Measurements from ENCODE around the gene PLA2G2F.

PLA2G2F gene, protein sequence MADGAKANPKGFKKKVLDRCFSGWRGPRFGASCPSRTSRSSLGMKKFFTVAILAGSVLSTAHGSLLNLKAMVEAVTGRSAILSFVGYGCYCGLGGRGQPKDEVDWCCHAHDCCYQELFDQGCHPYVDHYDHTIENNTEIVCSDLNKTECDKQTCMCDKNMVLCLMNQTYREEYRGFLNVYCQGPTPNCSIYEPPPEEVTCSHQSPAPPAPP

DNA sequence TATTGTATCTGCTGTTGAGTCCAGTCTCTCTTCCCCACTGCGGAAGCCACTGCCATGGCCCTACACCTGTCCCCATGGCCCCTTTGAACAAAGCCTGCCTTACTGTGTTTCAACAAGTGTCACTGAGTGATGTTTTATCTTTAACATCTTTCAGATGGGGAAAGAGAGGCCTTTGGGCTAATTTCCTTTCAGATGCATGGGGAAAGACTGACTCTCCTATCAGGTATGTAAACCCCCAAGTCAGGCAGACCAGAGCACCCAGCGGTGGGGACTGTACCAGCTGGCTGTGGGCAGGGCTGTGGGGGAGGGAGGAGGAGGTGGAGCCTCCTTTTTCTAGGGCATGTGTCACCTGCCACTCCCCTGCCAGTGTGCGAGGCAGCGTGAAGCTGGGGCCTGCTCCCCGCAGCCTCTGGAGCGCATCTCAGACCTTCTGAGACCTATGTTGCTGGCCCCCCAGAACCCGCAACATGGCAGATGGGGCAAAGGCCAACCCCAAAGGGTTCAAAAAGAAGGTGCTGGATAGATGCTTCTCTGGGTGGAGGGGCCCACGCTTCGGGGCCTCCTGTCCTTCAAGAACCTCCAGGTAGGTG lies at the start of gene PLA2G2F:
Gene PLA2G2F, plus strand, starts transcription at position 363 of the 590 bp plus-strand sequence. Its CDS starts 105 bp downstream, at position 468.
- DNase-seq (ENCODE audit: low spot score), result no peak

DNA sequence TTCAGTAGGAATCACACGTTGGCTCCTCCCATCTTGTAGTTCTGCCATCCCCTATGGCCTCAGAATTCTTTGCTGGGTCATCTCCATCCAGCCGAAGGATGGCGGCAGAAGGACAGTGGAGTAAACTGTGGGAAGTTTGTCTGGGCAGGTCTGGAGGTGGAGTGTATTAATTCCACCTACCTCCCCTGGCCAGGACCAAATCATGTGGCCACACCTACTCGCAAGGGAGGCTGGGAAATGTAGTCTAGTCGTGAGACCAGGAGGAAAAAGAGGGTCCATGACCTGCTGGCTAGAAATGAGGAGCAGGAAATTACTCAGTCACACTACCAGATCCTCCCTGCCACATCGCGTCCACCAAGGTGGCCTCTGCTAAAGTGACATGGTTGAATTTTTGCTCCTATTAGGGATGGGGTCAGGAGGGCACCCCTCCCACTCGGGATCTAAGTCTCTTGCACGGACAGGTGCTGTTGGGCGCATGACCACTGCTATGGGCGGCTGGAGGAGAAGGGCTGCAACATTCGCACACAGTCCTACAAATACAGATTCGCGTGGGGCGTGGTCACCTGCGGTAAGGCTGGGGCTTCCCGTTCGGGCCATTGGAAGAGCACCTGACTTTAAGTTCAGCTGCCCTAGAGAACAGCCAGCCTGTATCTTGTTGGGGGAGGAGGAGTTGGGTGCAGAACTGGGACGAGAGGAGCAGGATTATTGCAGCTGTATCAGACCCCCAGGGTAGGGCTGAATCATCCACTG lies 49.6 kb upstream of the PLA2G2F start:
- no peak for DNase-seq (ENCODE audit: low spot score)

DNA sequence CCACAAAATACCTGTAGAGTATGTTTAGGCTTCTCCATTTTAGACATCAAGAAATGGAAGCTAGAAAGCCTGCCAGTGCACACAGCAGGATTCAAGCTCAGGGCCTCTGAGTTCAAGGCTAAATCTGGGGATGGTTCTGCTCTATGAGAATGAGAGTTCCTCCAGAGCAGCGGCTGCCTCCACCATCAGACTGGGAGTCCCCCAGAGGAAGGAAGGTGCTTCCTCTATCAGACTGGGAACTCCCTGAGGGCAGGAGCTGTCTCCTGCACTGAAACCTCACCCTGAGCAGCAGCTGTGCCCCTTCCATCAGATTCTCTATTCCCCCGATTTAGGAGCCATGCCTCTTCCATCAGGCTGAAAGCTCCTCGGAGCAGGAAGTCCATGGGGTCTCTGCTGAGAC lies 49.0 kb upstream of the PLA2G2F start:
- no peak for DNase-seq (ENCODE audit: low spot score)

DNA sequence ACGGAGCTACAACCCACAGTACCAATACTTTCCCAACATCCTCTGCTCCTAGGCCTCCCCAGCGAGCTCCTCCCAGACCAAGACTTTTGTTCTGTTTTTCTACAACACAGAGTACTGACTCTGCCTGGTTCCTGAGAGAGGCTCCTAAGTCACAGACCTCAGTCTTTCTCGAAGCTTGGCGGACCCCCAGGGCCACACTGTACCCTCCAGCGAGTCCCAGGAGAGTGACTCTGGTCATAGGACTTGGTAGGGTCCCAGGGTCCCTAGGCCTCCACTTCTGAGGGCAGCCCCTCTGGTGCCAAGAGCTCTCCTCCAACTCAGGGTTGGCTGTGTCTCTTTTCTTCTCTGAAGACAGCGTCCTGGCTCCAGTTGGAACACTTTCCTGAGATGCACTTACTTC lies 48.5 kb upstream of the PLA2G2F start:
- DNase-seq (ENCODE audit: low spot score), result no peak

DNA sequence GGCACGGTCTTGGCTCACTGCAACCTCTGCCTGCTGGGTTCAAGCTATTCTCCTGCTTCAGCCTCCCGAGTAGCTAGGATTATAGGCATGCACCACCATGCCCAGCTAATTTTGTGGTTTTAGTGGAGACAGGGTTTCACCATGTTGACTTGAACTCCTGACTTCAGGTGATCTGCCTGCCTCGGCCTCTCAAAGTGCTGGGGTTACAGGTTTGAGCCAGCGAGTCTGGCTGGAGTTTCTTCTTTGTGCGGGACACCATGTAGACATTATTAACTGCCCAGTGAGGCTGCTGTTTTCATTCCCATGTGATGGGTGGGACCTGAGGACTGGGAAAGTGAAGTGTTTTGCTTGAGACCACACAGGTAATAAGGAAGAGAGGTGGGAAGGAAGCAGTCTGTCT lies 45.8 kb upstream of the PLA2G2F start:
- no peak for DNase-seq (ENCODE audit: low spot score)

DNA sequence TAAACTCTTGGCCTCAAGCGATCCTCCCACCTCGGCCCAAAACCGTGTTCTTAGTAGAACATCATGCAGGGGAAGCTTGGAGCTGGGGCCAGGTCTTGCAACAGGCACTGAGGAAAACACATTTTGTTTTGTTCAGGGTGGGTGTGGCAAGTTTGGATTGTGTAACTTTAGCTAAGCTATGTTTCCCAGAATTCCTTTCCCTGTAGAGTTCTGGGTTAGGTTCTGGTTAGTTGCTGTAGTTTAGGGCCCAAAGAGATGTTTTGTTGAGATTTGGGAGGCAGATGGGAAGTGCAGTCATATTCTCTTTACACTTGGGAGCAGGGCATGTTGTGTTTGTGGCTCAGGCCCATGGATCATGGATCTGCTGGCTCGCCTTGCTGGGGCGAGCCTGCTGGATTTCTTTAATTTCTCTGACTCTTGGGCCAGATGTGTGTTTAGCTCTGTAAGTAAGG lies 45.2 kb upstream of the PLA2G2F start:
- DNase-seq (ENCODE audit: low spot score), result no peak

DNA sequence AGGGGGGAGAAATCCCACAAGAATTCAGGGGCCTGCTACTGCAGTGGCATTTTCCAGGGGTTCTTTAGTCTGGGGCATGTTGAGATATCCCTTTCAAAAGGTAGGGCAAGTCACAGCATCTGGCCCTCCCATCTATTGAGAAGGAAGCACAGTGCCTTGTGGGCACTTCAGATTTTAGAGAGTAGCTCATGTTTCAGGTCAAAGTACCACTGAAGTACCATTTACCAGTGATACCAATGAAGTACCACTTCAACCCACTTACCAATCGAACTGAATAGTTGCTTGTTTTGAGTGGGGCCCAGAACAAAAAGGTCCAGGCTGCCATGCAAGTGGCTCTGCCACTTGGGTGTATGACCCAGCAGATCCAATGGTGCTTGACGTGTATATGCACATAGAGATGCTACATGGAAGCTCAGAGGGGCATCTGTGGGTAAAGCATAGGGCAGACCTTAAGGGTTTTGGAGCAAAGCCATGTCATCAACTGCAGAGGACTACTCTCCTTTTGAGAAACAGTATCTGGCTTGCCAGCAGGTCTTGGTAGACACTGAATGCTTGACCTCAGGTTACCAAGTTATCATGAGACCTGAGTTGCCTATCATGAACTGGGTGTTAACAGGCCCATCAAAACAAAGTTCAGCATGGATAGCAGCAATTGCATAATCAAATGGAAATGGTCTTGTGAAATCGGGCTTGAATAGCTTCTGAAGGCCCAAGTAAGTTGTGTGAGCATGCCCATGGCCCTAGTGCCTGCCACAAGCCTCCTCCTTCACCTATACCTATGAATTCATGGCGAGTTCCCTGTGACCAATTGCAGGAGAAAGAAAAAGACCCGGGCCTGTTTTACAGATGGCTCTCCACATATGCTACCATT lies 43.3 kb upstream of the PLA2G2F start:
- DNase-seq (ENCODE audit: low spot score), result no peak

DNA sequence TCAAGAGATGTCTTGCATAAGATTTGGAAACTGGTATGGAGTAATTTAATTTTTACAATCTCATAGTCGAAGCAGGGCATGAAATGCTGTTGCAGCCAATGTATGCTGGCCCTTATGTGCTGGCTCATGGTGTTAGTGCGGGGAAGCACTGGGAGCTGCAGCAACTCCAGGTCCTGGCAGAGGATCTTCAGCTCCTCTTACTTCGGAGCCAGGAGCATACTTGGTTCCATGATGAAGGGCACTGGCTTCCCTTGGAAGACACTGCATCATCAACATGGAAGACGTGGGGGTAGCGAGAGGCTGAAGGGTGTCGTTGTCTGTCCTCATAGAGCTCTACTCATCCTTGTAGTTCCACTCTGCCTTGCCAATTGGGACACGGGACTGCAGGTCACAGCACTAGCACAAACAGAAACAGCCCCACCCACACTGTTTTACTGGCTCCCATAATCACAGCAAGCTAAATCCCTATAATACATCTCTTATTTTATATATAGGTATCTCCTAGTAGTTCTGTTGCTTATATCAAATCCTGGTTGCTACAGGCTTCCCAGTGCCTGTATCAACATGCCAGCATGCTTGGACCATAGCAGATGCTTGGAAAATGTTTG lies 42.2 kb upstream of the PLA2G2F start:
- DNase-seq (ENCODE audit: low spot score), result no peak

DNA sequence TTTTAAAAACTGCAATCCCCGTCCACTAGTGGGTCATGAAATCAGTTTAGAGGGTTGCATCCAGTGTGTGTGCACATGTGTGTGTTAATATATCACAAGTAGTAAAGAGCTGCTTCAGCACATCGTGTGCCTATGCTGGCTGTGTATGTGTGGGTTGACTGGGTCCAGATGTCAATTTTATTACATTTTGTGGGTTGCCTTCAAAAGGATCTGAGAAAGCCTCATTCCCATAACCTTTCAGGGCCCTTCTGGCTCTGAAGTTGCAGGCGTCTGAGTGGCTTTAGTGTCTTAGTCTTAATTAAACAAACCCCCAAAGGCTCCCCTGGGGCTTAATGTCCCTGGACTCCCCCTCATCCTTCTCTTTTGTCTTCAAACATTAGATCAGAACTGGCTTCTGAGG lies 39.6 kb upstream of the PLA2G2F start:
- DNase-seq (ENCODE audit: low spot score), result no peak

DNA sequence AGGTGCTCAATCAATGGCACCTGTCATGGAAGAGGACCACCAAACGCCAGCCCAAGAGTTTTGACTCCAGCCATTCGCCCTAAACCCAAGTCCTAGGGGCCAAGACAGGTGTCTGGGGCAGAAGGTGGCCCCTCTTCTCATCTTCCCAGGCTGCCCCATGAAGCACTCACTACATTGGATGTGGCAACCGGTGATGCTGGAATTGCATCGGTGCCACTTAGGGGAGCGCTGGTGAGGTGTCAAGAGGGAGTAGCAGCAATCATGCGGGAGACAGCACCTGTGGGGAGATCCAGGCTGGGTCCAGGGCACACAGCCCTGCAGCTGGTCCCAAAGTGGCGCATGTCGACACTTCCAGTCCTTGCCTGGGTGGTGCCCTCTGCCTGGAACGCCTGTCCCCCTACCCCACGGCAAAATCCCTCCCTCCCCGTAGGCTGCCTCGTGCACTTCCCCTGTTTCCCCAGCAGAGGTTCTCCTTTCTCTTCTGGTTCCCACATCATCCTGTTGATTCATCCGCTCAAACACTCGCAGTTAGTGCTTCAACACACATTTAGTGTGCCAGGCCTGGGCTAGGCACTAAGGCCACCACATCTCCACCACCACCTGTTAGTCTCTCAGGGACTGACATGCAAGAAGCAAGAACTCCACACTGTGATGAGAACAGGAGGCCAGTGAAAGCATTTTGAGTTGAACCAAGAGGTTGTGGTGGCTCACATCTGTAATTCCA lies 38.3 kb upstream of the PLA2G2F start:
- DNase-seq (ENCODE audit: low spot score), result no peak

DNA sequence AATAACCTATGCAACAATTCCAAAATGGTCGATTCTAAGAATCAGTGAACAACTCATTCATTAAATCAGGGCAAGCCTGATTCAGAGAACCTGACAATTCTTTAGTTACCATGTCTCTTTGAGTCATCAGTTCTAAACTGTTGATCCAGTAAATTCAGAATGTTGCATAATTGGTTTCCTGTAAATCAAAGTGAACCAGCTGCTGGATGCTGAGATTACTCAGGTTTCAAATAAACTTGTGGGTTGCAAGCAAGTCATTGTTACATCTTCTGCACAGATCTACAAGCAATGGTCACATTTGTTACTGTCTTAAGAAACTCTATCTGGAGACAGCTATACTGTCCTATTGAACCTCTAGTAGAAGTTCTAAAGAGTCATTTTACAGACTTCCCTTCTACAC lies 36.2 kb upstream of the PLA2G2F start:
- DNase-seq (ENCODE audit: low spot score), result no peak

DNA sequence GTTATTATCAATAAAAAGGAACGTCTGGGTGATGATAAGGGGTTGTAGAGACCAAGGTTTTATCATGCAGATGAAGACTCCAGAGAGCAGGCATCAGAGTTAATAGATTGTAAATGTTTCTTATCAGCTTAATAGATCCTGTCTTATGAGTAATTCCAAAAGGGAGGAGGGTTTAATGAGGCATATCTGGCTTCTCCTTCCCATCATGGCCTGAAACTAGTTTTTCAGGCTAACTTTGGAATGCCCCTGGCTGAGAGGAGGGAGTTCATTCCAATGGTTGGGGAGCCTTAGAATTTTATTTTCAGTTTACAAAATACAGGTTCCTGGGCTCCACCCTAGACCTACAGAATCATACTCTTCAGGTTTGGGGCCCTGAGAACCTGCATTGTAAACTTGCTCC lies 33.3 kb upstream of the PLA2G2F start:
- DNase-seq (ENCODE audit: low spot score), result no peak

DNA sequence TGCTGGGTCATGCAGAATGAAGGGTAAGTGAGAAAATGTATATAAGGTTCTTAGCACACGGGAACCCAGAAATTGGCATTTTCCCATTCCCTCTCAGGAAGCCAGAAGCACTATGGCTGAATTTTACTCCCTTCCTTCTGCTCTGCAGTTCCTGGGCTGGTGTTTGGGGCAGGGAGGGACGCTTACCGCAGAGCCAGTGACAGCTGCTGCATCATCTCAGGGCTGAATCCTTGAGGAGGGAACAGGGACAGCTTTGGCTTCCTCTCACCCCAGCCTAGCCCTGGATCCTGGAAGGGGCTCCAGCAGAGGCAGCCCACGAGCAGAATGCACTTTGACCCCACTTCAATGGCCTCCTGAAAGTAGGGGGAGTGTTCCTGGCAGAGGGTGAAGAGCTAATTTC lies 31.8 kb upstream of the PLA2G2F start:
- DNase-seq (ENCODE audit: low spot score), result no peak

DNA sequence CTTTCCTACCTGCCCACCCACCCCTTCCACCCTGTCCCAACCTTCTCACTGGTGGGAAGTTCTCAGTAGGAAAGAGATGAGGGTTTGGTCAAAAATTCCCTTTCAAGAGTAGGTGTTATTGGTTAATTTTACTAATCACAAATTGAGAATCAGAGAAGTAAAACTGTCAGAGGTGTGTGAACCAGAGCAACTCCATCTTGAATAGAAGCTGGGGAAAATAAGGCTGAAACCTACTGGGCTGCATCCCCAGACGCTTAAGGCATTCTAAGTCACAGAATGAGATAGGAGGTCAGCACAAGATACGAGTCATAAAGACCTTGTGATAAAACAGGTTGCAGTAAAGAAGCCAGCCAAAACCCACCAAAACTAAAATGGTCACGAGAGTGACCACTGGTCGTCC lies 31.3 kb upstream of the PLA2G2F start:
- no peak for DNase-seq (ENCODE audit: low spot score)

DNA sequence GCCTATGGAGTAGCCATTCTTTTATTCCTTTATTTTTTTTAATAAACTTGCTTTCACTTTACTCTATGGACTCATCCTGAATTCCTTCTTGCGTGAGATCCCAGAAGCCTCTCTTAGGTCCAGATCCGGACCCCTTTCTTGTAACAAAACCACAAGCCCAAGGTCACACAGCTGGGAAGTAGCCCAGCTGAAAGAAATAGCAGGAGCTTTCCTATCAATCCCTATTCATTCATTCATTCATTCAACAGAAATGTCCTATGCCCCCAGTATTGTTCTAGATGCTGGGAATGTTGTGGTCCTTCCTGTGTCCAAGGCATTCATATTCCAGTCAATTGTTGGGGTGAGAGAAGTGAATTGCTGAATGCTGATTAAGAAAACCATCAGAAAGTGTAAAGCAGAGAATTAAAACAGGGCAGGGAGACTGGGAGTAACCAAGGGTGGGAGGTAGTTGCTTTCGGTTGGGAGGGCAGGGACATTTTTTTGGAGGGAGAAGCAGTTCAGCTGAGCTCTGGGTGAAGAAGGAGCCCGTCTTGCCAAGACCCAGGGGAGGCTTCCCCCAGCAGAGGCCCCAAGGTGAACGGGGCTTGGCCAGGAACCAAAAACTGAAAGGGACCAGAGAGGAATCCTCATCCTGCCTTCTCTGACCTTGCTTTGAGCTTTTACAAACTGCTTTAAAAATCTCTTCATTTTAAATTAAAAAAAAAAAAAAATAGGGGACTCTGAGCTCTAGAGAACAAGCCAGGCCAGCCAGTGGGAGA lies 30.6 kb upstream of the PLA2G2F start:
- no peak for DNase-seq (ENCODE audit: low spot score)

DNA sequence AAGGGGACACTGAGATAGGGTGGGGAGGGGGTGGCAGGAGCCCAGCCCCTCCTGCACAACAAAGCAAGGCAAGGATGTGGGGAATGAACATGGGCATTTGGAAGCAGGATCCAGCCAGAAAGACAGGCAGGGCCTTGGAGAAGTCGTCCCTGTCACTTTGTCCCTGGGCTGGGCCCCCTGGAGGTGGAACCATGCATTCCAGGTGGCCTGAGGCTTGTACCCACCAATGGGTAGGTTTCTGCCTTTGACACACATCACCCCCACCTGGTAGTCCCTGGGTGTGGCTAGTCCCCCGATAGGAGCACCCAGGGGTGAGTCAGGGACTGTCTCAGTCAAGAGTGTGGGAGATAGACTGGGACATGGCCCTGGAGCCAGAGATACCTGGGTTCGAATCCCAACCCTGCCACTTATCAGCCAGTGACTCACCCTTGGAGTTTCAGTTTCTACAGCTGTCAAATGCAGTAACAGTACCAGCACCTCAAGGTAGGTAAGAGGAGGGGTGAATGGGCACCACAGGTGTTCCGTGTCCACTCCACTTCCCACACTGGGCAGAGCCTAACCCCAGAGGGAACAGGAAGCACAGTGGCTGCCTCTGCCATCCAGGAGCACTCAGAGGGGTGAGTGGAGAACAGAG lies 29.8 kb upstream of the PLA2G2F start:
- no peak for DNase-seq (ENCODE audit: low spot score)

DNA sequence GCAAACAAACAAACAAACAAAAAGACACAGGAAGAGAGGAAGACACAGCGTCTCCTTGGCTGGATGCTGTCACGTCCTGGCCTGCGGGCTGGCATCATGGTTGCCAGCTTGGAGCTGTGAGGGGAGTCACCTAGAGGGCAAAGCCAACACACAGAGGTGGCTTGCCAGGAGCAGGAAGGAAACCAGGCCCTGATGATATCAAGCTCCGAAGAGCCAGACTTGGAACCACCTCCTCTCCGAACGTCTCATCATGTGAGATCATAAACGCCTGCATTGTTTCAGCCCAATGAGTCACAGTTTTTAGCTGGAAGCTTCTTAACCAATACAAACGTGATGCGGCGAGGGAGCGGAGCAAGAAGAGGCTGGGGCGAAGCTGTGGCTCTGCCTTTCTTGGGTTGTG lies 28.4 kb upstream of the PLA2G2F start:
- DNase-seq (ENCODE audit: low spot score), result no peak

DNA sequence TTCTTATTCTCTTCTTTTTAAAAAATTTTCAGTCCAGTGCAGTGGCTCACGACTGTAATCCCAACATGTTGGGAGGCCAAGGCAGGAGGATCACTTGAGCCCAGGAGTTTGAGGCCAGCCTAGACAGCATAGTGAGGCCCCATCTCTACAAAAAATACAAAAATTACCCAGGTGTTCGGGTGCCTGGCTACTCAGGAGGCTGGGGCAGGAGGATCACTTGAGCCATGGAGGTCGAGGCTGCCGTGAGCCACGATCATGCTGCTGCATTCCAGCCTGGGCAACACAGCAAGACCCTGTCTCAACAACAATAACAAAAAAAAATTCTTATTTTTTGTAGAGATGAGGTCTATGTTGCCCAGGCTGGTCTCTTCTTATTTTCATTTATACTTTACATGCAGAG lies 27.7 kb upstream of the PLA2G2F start:
- no peak for DNase-seq (ENCODE audit: low spot score)

DNA sequence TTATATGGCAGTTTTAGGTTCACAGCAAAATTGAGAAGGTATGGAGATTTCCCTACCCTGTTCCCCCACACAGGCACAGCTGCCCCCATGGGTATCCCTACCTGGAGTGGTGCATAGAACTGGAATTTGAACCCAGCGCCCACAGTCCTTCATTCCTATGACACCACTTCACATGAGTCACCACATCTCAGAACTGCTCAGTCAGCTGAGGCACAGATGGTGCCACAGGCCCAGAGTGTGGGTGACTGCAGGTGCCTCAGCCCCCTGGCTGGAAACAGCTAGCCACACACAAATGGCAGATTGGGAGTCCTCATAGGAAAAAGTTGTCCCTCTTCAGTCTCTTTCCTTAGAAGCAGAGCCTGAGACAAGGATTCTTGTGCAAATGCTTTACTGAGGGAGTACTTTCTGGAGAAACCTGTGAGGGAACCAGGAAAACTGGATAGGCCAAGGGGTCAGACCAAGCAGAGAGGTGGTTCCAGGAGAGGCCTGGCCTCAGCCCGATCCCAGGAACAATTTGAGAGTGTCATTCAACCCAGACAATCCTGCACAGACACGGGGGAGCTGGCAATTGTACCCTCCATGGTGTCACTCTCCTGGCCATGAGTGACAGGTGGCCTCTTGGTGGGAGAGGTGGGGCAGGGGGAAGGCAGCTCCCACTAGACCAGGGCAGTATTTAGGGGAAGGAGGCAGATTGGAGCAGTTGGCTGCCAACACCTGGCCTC lies 26.7 kb upstream of the PLA2G2F start:
- DNase-seq (ENCODE audit: low spot score), result no peak
